Esophagus squamous epithelium (tissue), 5 donors: ENCODE measurements around the gene KRTAP19-5. TPM values are rescaled to one million over a fixed set of nuclear protein-coding genes. Genes with fewer than 3 reads are reported as not detected.

ENCODE experiments used
- DNase-seq: peaks from one replicate; lab custom pipeline; 2025; lab: John Stamatoyannopoulos, UW
- H3K27ac ChIP-seq, 4 donors: fragments of 200-600 bp; sonication (generic); one replicate each; pipeline ENCODE4 v1.5.1; 2016 to 2019; ENCODE audit warnings: mild to moderate bottlenecking in 1 of 4
- H3K27me3 ChIP-seq, 4 donors: fragments of 200-600 bp; sonication (generic); 1 replicate in 3 of 4; 2 replicates in 1 of 4; pipeline versions ENCODE4 v1.5.1 to v1.6.0; 2017 to 2021; ENCODE audit warnings: antibody characterized with exemption in 1 of 4
- H3K36me3 ChIP-seq, 3 donors: fragments of 200-600 bp; sonication (generic); one replicate each; pipeline ENCODE4 v1.5.1; 2016 to 2019
- H3K4me1 ChIP-seq, 3 donors: fragments of 200-600 bp; sonication (generic); one replicate each; pipeline ENCODE4 v1.5.1; 2017 to 2019
- H3K4me3 ChIP-seq, 4 donors: fragments of 200-600 bp; sonication (generic); 1 replicate in 3 of 4; 2 replicates in 1 of 4; pipeline ENCODE4 v1.5.1; 2016 to 2019; ENCODE audit warnings: mild to moderate bottlenecking in 2 of 4, moderate library complexity in 1 of 4
- H3K9me3 ChIP-seq, 3 donors: fragments of 200-600 bp; sonication (generic); one replicate each; pipeline ENCODE4 v1.5.1; 2016 to 2019
- POLR2A ChIP-seq, 4 donors: fragments of 450-650 bp; IDR thresholded peaks; one replicate each; pipeline ENCODE4 v1.6.1; 2017; ENCODE audit warnings: antibody characterized with exemption in 4 of 4, mild to moderate bottlenecking in 4 of 4, moderate library complexity in 3 of 4
- WGBS, 2 donors: methylation state at CpG; one replicate each; pipeline ENCODE4 v1.1.5; 2018; 5-methylcytosine and 5-hydroxymethylcytosine counted together
- intact Hi-C: fragments of 100-400 bp; cut with DNase I; formaldehyde crosslinking; loops from one replicate; pipeline ENCODE4 v1.15.0; 2022
- total RNA-seq, 4 donors: library from RNA; depleted of rRNA; stranded (reverse); fragments of >200 nt; gene quantifications; one replicate each; pipeline ENCODE4 v1.1.0, GENCODE V29; 2016
- TF ChIP-seq, protein P1 (sequence below), 6 experiments: fragments of 450-650 bp in 4 of 6; fragments of 200-600 bp in 2 of 6; sonication (generic) in 2 of 6; IDR thresholded peaks; one replicate each; pipeline ENCODE4 v1.5.1; 2016 to 2019; ENCODE audit warnings: antibody characterized with exemption in 6 of 6, mild to moderate bottlenecking in 4 of 6, moderate library complexity in 4 of 6
- donor health status: DM: yes; HTN: yes; CAD: no.

The KRTAP19-5 gene
- total RNA-seq, 4 donors from 2014 or later, result not detected

DNA sequence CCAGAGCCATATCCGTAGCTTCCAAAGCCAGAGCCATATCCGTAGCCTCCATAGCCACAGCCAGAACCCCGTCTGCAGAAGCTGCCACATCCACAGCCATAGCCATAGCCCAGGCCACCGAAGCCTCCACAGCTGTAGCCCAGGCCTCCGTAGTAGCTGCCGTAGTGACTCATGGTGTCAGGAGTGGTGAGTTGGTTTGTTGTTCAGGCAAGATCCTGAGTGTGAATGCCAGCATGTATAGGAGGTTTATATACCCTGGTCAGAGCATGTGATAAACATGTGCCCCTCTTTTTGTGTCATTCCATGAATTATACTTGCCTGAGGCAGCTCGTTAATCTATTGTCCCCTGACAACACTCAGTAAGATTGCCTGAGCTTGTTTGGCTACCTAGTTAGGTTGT is 21.8 kb downstream of the KRTAP19-5 start, which contains the start of gene KRTAP19-1:
Gene KRTAP19-1 (minus strand): TSS at position 223 of the 400 bp plus-strand sequence. CDS start 50 bp downstream, at position 173.
- intact Hi-C loops, result no loop called here
- Histone ChIP-seq H3K9me3 (no peaks in the 10 kb centered on the region), H3K27me3 (no peaks in the 10 kb centered on the region), H3K36me3 (no peaks in the 10 kb centered on the region), H3K27ac (no peak within 1 kb of the TSS), H3K4me1 (no peaks in the 10 kb centered on the region), H3K4me3 (no peak within 1 kb of the TSS)
- WGBS, 2 donors, result 66 to 78% methylated on average over 4 to 7 of the region's 7 CpGs
- no peak for DNase-seq
- TF ChIP-seq, protein P1, sequence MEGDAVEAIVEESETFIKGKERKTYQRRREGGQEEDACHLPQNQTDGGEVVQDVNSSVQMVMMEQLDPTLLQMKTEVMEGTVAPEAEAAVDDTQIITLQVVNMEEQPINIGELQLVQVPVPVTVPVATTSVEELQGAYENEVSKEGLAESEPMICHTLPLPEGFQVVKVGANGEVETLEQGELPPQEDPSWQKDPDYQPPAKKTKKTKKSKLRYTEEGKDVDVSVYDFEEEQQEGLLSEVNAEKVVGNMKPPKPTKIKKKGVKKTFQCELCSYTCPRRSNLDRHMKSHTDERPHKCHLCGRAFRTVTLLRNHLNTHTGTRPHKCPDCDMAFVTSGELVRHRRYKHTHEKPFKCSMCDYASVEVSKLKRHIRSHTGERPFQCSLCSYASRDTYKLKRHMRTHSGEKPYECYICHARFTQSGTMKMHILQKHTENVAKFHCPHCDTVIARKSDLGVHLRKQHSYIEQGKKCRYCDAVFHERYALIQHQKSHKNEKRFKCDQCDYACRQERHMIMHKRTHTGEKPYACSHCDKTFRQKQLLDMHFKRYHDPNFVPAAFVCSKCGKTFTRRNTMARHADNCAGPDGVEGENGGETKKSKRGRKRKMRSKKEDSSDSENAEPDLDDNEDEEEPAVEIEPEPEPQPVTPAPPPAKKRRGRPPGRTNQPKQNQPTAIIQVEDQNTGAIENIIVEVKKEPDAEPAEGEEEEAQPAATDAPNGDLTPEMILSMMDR (IDR thresholded peaks at IDR 0.05), result no peak
- no peak for TF ChIP-seq POLR2A (IDR thresholded peaks at IDR 0.05)

DNA sequence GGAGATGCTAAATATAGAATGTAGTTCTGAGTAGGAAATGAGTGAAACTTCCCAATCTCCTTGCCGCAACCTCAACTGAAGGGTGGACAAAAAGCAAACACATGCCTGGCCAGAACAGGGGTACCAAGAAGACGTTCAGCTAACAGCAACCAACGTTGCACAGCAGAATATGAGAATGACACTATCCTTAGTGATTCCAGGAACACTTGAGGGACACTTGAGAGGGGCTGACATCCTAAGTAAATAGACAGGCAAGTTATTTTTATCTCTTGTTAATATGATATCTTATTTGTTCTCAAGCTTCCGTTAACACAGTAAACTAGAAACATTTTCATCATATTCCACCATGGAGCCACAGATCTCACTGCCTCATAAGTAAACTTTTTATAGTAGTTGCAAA is 22.7 kb downstream of the KRTAP19-5 start:
- Histone ChIP-seq H3K27ac (no peak overlapping the region), H3K4me3 (no peak overlapping the region), H3K4me1 (no peaks in the 10 kb centered on the region), H3K36me3 (no peaks in the 10 kb centered on the region), H3K9me3 (no peaks in the 10 kb centered on the region), H3K27me3 (no peaks in the 10 kb centered on the region)
- DNase-seq, result no peak
- 60 to 64% methylated on average over 4 of the region's 4 CpGs for WGBS, 2 donors
- intact Hi-C loops, result no loop called here
- TF ChIP-seq, protein P1 (IDR thresholded peaks at IDR 0.05), result no peak
- no peak for TF ChIP-seq POLR2A (IDR thresholded peaks at IDR 0.05)

DNA sequence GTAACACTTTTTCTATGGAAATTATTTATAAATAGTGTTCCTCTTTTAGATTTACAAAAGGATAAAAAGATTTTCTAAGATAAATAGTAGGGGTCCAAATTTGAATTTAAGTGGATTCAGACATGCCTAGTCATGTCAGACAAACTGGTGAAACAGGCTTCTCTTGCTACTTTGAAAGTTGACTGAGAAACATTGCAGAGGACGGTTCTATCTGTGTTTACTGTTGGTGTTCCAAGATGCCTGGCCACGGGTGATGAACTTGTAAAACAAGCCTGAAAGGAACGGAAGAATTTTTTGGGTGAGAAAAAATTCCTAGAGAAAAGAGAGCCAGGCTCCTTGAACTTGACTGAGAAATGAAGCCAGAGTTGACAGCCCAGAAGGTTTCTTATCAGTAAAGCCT is 23.9 kb downstream of the KRTAP19-5 start:
- Histone ChIP-seq H3K4me1 (no peaks in the 10 kb centered on the region), H3K27me3 (no peaks in the 10 kb centered on the region), H3K9me3 (no peaks in the 10 kb centered on the region), H3K4me3 (no peak overlapping the region), H3K36me3 (no peaks in the 10 kb centered on the region), H3K27ac (no peak overlapping the region)
- WGBS, 2 donors, result 24 to 25% methylated on average over 3 of the region's 3 CpGs
- intact Hi-C loops, result no loop called here
- TF ChIP-seq, protein P1 (IDR thresholded peaks at IDR 0.05), result no peak
- TF ChIP-seq POLR2A (IDR thresholded peaks at IDR 0.05), result no peak
- no peak for DNase-seq

DNA sequence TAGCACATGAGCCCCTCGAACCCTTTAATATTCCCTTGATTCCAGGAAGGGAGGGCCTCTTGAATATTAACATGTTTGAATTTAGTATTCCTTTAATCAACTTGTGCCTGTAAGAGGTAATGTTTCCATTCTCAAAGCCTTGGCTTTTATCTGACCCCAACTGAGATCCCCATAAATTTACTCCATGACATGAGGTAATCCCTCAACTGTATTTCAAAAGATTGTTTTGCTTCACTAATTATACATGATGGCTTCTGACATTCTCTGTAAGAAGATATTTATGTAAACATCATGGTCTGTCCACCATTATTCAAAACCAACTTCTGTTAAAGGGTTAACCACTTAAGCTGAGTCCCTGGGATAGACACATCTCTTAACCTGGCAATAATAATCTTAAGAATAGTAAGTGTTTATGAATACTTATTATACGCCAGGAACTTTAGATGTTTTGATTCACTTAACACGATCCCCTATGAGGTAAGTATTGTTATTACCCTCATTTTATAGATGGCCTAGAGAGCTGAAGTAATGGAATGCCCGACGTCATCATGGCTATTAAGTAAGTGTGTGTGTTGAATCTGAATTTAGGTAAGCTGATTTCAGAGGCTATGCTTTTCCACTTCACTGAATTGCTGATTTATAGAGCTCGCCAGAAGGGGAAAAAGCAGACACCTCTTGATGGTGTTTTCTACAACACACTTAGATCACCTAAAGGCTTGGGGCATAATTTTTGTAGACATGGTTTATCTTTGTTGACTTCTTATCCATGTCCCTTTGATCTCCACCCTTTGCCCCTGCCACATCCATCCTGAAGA is 32.8 kb downstream of the KRTAP19-5 start:
- Histone ChIP-seq H3K4me3 (no peak overlapping the region), H3K36me3 (no peaks in the 10 kb centered on the region), H3K27me3 (no peaks in the 10 kb centered on the region), H3K27ac (no peak overlapping the region), H3K9me3 (no peaks in the 10 kb centered on the region), H3K4me1 (no peaks in the 10 kb centered on the region)
- WGBS, 2 donors, result 46 to 71% methylated on average over 6 of the region's 6 CpGs
- DNase-seq, result no peak
- TF ChIP-seq, protein P1 (IDR thresholded peaks at IDR 0.05), result no peak
- no peak for TF ChIP-seq POLR2A (IDR thresholded peaks at IDR 0.05)
- intact Hi-C loops, result no loop called here

DNA sequence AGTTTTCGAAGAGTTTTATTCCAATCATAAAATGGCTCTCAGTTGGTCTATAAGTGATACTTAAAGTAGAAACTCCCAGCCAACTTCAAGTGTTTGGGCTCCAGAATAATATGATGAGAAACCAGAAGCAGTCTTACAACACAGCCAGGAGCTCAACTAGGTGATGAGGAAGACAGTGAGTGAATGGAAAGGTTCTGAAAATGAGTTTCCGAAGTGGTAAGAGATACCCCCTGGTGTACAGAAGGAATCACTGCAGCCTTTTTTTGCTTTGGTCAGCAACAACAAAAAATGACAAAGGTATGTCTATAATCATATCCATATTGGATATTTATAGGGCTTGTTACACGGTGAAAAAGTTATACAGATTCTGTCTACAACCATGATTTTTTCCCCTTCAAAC is 38.2 kb downstream of the KRTAP19-5 start:
- no peak overlapping the region for H3K27ac ChIP-seq
- DNase-seq, result no peak
- no peaks in the 10 kb centered on the region for H3K4me1 ChIP-seq
- 26 to 54% methylated on average over 3 of the region's 3 CpGs for WGBS, 2 donors
- no peaks in the 10 kb centered on the region for H3K9me3 ChIP-seq
- no peaks in the 10 kb centered on the region for H3K36me3 ChIP-seq
- intact Hi-C loops, result no loop called here
- TF ChIP-seq, protein P1 (IDR thresholded peaks at IDR 0.05), result peak in 2 of 6 experiments; percentile 15 to 39
- TF ChIP-seq POLR2A (IDR thresholded peaks at IDR 0.05), result no peak
- H3K4me3 ChIP-seq, result no peak overlapping the region
- no peaks in the 10 kb centered on the region for H3K27me3 ChIP-seq
